Esophagus squamous epithelium (tissue), 5 donors: ENCODE data around the gene CD109. TPM values are rescaled to one million over a fixed set of nuclear protein-coding genes. Genes with fewer than 3 reads are reported as not detected.
"Not testable (repeated sequence)": the region's sequence is repeated elsewhere in the genome, so short reads cannot be mapped to it uniquely, and the experiment has no call there.

Source experiments
- DNase-seq: peaks from one replicate; lab custom pipeline; 2025; lab: John Stamatoyannopoulos, UW
- H3K27ac ChIP-seq, 4 donors: fragments of 200-600 bp; sonication (generic); one replicate each; pipeline ENCODE4 v1.5.1; 2016 to 2019; ENCODE audit warnings: mild to moderate bottlenecking in 1 of 4
- H3K27me3 ChIP-seq, 4 donors: fragments of 200-600 bp; sonication (generic); 1 replicate in 3 of 4; 2 replicates in 1 of 4; pipeline versions ENCODE4 v1.5.1 to v1.6.0; 2017 to 2021; ENCODE audit warnings: antibody characterized with exemption in 1 of 4
- H3K36me3 ChIP-seq, 3 donors: fragments of 200-600 bp; sonication (generic); one replicate each; pipeline ENCODE4 v1.5.1; 2016 to 2019
- H3K4me1 ChIP-seq, 3 donors: fragments of 200-600 bp; sonication (generic); one replicate each; pipeline ENCODE4 v1.5.1; 2017 to 2019
- H3K4me3 ChIP-seq, 4 donors: fragments of 200-600 bp; sonication (generic); 1 replicate in 3 of 4; 2 replicates in 1 of 4; pipeline ENCODE4 v1.5.1; 2016 to 2019; ENCODE audit warnings: mild to moderate bottlenecking in 2 of 4, moderate library complexity in 1 of 4
- H3K9me3 ChIP-seq, 3 donors: fragments of 200-600 bp; sonication (generic); one replicate each; pipeline ENCODE4 v1.5.1; 2016 to 2019
- POLR2A ChIP-seq, 4 donors: fragments of 450-650 bp; IDR thresholded peaks; one replicate each; pipeline ENCODE4 v1.6.1; 2017; ENCODE audit warnings: antibody characterized with exemption in 4 of 4, mild to moderate bottlenecking in 4 of 4, moderate library complexity in 3 of 4
- WGBS, 2 donors: methylation state at CpG; one replicate each; pipeline ENCODE4 v1.1.5; 2018; 5-methylcytosine and 5-hydroxymethylcytosine counted together
- intact Hi-C: fragments of 100-400 bp; cut with DNase I; formaldehyde crosslinking; loops from one replicate; pipeline ENCODE4 v1.15.0; 2022
- total RNA-seq, 4 donors: library from RNA; depleted of rRNA; stranded (reverse); fragments of >200 nt; gene quantifications; one replicate each; pipeline ENCODE4 v1.1.0, GENCODE V29; 2016
- TF ChIP-seq, protein P1 (sequence below), 6 experiments: fragments of 450-650 bp in 4 of 6; fragments of 200-600 bp in 2 of 6; sonication (generic) in 2 of 6; IDR thresholded peaks; one replicate each; pipeline ENCODE4 v1.5.1; 2016 to 2019; ENCODE audit warnings: antibody characterized with exemption in 6 of 6, mild to moderate bottlenecking in 4 of 6, moderate library complexity in 4 of 6
- donor health status: DM: yes; HTN: yes; CAD: no.

Gene CD109
- total RNA-seq, 4 donors from 2014 or later, result 27.0 to 57.9 (median 41.3) TPM

- Histone ChIP-seq H3K4me1 (peaks cover 0 to 14% (median 9%) of the 10 kb centered on the region in 3 donors), H3K27me3 (no peaks in the 10 kb centered on the region), H3K27ac (no peak overlapping the region), H3K36me3 (peaks cover 0 to 4% (median 0%) of the 10 kb centered on the region in 3 donors), H3K4me3 (no peak overlapping the region), H3K9me3 (no peaks in the 10 kb centered on the region)
- no peak for TF ChIP-seq POLR2A (IDR thresholded peaks at IDR 0.05)
- TF ChIP-seq, protein P1, sequence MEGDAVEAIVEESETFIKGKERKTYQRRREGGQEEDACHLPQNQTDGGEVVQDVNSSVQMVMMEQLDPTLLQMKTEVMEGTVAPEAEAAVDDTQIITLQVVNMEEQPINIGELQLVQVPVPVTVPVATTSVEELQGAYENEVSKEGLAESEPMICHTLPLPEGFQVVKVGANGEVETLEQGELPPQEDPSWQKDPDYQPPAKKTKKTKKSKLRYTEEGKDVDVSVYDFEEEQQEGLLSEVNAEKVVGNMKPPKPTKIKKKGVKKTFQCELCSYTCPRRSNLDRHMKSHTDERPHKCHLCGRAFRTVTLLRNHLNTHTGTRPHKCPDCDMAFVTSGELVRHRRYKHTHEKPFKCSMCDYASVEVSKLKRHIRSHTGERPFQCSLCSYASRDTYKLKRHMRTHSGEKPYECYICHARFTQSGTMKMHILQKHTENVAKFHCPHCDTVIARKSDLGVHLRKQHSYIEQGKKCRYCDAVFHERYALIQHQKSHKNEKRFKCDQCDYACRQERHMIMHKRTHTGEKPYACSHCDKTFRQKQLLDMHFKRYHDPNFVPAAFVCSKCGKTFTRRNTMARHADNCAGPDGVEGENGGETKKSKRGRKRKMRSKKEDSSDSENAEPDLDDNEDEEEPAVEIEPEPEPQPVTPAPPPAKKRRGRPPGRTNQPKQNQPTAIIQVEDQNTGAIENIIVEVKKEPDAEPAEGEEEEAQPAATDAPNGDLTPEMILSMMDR (IDR thresholded peaks at IDR 0.05), result no peak
- DNase-seq, result no peak
- intact Hi-C loops, result no loop called here
- 74 to 78% methylated on average over 2 of the region's 2 CpGs for WGBS, 2 donors
These were observed 23.0 kb downstream of the CD109 start for GRCh38 chr6:73719046-73719445.

DNA sequence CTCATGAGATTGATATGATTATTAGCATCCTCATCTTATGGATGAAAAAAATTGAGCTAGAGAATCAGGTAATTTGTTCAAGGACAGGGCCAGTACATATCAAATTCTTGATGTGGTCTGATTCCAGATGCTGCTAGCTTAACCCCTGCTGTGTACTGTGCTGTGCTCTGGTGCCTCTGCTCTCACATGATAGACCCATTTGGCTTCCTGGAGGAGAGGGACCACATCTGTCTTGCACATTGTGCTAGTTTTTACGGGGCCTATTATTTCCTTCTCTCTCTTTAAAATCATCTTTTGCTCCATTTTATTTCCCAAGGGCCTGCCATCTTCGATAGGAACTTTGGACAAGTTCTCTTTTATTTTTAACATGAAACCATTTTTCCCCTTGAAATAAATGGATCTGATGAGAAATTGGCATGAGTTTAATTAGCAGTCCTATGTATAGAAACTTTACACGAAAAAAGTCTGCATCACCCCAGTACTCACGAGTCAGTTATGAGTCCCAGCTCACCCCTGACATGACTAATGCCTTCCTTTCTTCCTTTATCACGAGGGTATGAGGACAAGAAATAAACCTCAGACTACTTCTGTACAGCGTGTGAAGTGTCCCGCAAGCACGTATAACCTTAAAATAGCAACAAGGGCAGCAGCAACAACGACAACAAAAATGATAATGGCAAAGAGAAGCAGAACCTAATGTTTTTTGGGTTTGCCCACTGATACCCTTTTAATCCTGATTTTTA, 26.5 kb downstream of the CD109 start:
- 38 to 54% methylated on average over 9 of the region's 9 CpGs for WGBS, 2 donors
- Histone ChIP-seq H3K27me3 (no peaks in the 10 kb centered on the region), H3K4me3 (no peak overlapping the region), H3K36me3 (peaks cover 0 to 4% (median 0%) of the 10 kb centered on the region in 3 donors), H3K4me1 (peaks cover 0 to 18% (median 0%) of the 10 kb centered on the region in 3 donors), H3K27ac (no peak overlapping the region), H3K9me3 (no peaks in the 10 kb centered on the region)
- intact Hi-C loops, result no loop called here
- no peak for DNase-seq
- TF ChIP-seq, protein P1 (IDR thresholded peaks at IDR 0.05), result no peak
- no peak for TF ChIP-seq POLR2A (IDR thresholded peaks at IDR 0.05)

GRCh38 chr6:73723480-73723879, 27.5 kb downstream of the CD109 start:
- peaks cover 0 to 18% (median 0%) of the 10 kb centered on the region in 3 donors for H3K4me1 ChIP-seq
- intact Hi-C loops, H3K27ac ChIP-seq, H3K27me3 ChIP-seq, H3K9me3 ChIP-seq, DNase-seq, H3K4me3 ChIP-seq, H3K36me3 ChIP-seq: not testable (repeated sequence)
- WGBS, 2 donors, result 81 to 85% methylated on average over 2 of the region's 2 CpGs

GRCh38 chr6:73724389-73724788, 28.4 kb downstream of the CD109 start:
- Histone ChIP-seq H3K27me3 (no peaks in the 10 kb centered on the region), H3K27ac (peak overlapping the region in 3 of 4 donors; percentile 41 to 71 (median 63)), H3K4me3 (no peak overlapping the region), H3K4me1 (peaks cover 0 to 18% (median 0%) of the 10 kb centered on the region in 3 donors), H3K36me3 (peaks cover 0 to 4% (median 0%) of the 10 kb centered on the region in 3 donors), H3K9me3 (no peaks in the 10 kb centered on the region)
- intact Hi-C loops, result no loop called here
- TF ChIP-seq POLR2A (IDR thresholded peaks at IDR 0.05), result no peak
- TF ChIP-seq, protein P1 (IDR thresholded peaks at IDR 0.05), result no peak
- 44 to 58% methylated on average over 3 of the region's 3 CpGs for WGBS, 2 donors
- DNase-seq, result no peak

DNA sequence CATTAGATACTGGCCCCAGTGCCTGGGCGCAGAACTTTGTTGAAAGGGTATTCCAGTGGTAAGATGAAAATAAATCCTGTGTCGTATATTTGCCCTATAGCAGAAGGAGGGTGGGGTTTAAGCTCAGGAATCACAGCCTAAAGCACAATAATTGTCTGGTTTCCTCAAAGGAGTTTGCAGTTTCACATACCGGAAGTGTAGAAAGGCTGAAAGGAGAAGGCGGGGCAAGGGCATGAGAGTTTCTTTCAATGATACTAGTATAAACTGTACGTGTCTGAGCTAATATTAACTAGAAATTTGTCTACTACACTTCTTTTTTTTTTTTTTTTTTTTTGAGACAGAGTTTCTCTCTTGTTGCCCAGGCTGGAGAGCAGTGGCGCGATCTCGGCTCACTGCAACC, 29.2 kb downstream of the CD109 start:
- intact Hi-C loops, DNase-seq, H3K36me3 ChIP-seq, H3K9me3 ChIP-seq, H3K27me3 ChIP-seq: not testable (repeated sequence)
- 29 to 41% methylated on average over 5 to 8 of the region's 8 CpGs for WGBS, 2 donors
- Histone ChIP-seq H3K4me1 (peaks cover 0 to 18% (median 0%) of the 10 kb centered on the region in 3 donors), H3K4me3 (peak overlapping the region in 1 of 4 donors; percentile 28), H3K27ac (peak overlapping the region; percentile 41 to 71 (median 63))

GRCh38 chr6:73727114-73727513, 31.1 kb downstream of the CD109 start:
- intact Hi-C loops, result no loop called here
- peaks cover 0 to 27% (median 0%) of the 10 kb centered on the region in 3 donors for H3K36me3 ChIP-seq
- H3K27ac ChIP-seq, result no peak overlapping the region
- no peak overlapping the region for H3K4me3 ChIP-seq
- no peak for TF ChIP-seq POLR2A (IDR thresholded peaks at IDR 0.05)
- TF ChIP-seq, protein P1 (IDR thresholded peaks at IDR 0.05), result no peak
- DNase-seq, result no peak
- H3K27me3 ChIP-seq, result no peaks in the 10 kb centered on the region
- peaks cover 0 to 18% (median 0%) of the 10 kb centered on the region in 3 donors for H3K4me1 ChIP-seq
- WGBS, 2 donors, result 88 to 92% methylated on average over 5 of the region's 5 CpGs
- no peaks in the 10 kb centered on the region for H3K9me3 ChIP-seq
